H1 (cell line): ENCODE results near the gene AIG1. TPM values are rescaled to one million over a fixed set of nuclear protein-coding genes. Genes with fewer than 3 reads are reported as not detected.

Experiments used
- POLR2A ChIP-seq, 2 experiments: IDR thresholded peaks; 1 replicate in 1 of 2; 2 replicates in 1 of 2; pipeline ENCODE4 v1.6.1; 2011; ENCODE audit warnings: low read depth in 2 of 2, low read length in 2 of 2, mild to moderate bottlenecking in 2 of 2; ENCODE audit errors: control extremely low read depth in 1 of 2
- TAF7 ChIP-seq: optimal IDR thresholded peaks from 2 replicates; pipeline ENCODE3; 2011; ENCODE audit warnings: low read depth, mild to moderate bottlenecking, inconsistent platforms, low read length, moderate library complexity, borderline replicate concordance
- polyA plus RNA-seq, 7 experiments: library from polyadenylated mRNA; depleted of rRNA in 3 of 7; stranded (reverse) in 5 of 7; unstranded in 2 of 7; fragments of >200 nt in 5 of 7; fragments of 200-250 nt in 2 of 7; gene quantifications; 1 replicate in 5 of 7; 2 replicates in 1 of 7; 4 replicates in 1 of 7; pipeline versions ENCODE4 v1.2.1 to v1.2.3, GENCODE V29; 2011 to 2013; ENCODE audit warnings: missing spikeins in 2 of 7, mixed read lengths in 2 of 7
- total RNA-seq: library from RNA; stranded (reverse); fragmentation: NEBNext Ultra II Directional; extraction: Animal tissue kit (Norgen Biotek cat#: 25700); gene quantifications from 2 replicates; pipeline ENCODE4 v1.2.1, GENCODE V29; 2021

AIG1 gene
- total and polyA plus RNA-seq, 2 of the 8 experiments (the other 6 are each of a cell fraction or from before 2014, with no cell fraction given), result 56.6 to 58.4 TPM

DNA sequence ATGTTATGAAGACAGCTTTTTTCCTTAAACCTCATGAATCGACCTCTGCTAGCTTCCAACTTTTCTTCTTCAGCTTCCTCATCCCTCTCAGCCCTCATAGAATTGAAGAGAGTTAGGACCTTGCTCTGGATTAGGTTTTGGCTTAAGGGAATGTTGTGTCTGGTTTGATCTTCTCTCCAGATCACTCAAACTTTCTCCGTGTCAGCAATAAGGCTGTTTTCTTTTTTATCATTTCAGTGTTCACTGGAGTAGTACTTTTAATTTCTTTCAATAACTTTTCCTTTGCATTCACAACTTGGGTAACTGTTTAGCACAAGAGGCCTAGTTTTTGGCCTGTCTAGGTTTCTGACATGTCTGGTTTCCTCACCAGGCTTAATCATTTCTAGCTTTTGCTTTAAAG is 32.6 kb downstream of the AIG1 start (continued):
- TF ChIP-seq TAF7 (no peak), POLR2A (IDR thresholded peaks at IDR 0.05; ENCODE audit: control extremely low read depth in 1 of 2, low read depth in 2 of 2, low read length in 2 of 2) (no peak)
